ENCODE measurements around the gene BMP4.
"Not testable (repeated sequence)": the region's sequence is repeated elsewhere in the genome, so short reads cannot be mapped to it uniquely, and the experiment has no call there.

The BMP4 gene
- total RNA-seq, result 0 to 0.54 (median 0.07) reads per million in 3 experiments

- DNase-seq, result no peak
Measured at GRCh38 chr14:53956427-53957201, at the start of gene BMP4. TSS of gene BMP4 (minus strand) at chr14:53956825. CDS start at chr14:53952222, 4,603 bp downstream.

DNA sequence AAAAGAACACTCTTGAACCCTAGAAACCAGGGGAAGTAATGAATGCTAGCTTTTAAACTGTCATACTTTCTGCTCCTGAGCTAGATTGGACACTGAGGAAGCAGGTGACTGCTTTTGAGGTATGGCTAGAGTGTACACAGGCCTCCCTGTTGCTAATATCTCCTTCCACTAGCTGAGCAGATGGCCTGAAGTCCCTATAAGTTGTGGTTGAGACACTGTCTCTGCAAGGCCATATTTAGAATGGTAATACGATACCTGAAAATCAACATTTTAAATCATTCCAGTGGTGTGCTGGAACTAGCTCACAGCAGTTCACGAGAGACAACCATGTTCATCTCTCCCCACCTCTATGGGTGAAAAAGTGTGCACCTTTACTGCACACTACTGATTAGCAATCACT, 46.4 kb upstream of the BMP4 start:
- DNase-seq, result no peak

DNA sequence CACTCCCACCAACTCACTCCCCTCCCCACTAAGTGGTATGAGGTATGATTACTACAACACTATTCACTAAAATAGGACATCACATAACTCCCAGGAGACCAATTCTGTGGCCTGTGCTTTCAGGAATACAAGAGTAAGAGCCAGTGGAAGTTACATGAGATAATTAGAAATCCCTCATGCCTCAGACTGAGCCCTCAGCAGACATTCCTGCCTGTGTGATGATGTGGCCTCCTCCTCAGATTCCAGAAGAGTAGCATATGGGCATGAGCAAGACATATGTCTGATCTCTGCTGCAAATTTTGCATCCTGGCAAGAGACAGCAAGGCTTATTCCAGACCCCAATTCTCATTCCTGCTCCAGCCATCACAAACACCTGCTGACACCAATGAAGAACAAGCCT, 46.0 kb upstream of the BMP4 start:
- no peak for DNase-seq

GRCh38 chr14:54001189-54001878, 44.7 kb upstream of the BMP4 start:
- no peak for DNase-seq

DNA sequence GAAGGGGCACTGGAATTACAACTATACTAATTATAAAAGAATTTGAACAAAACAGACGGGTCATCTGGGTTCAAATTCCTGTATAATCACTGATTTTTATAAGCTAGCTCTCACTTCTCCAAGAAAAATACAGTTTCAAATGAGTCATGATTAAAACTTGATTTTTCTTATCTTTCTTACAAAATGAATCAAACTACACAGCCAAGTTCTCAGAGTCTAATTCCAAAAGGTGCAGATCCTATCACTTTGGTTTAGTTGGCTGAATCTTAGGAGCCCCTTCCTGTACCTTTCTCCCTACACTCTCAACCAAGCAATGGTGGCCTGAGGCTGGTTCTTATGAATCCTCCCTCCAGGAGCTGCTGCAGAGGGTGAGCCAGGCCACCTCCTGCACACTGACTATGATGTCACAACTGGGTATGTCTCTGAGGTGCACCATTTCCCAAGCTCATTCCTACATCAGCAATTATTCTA, 43.8 kb upstream of the BMP4 start:
- no peak for DNase-seq

DNA sequence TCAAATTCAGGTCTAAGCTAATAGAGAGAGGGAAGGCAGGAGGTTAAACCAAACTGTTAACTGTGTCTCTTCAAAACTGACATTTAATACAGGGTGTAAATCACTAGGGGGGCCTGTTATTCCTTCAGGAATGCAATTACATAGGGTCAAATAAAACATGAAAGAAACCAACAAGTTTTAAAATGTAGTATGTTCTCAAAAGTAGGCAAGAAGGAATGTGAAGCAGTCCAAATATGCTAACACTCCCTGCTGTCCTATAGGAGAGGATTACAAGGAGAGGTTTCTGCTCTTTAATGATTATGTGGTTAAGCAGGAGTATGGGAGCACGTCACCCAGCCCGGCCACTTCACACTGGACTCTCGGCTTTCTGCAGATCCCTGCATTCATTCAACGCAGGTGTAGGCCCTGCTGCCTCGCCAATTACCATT, 42.5 kb upstream of the BMP4 start:
- DNase-seq, result no peak

DNA sequence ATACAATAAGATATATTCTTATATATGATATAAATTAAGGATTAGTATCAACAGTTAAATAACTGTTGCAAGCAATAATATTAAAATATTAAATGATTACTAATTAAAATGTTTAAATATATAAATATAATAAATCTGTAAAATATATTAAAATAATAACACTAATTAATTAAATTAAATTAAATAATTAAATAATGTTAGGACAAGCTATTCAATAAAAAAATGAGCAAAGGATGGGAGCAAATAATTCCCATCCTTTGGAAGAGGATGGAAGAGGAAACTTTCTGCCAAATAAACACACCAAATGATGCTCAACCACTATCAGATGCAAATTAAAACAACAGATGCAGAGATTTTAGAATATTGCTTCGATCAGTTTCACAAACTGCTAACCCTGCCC, 39.4 kb upstream of the BMP4 start:
- no peak for DNase-seq

DNA sequence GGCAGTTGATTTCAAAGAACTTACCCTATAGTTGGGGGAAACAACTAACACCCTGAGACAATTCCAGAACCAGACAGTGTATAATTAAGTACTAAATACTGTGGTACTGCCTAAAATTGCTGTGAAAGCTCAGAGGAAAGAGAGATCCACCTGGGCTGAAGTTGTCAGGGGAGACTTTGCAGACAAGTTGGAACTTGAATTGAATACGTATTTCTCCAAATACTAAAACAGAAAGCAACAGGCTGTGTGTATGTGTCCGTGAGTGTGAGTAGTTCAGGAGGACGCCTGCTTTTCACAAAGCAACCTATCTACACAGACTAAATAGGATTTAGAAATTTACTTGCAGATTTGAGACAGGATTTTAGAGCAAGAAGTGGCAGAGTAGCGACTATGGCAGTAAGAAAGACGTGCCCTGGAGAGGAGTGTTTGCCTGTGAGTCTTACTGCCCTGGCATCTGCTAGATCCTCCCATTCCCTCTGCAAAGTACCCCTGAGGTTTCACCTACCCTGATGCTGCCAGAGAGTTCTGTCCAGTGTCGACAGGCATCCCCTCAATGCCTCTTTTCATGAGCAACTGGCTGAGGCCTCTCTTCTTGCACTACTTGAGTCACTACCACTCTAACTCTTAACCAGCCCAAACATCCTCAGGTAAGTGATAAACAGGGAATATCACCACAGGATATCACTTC, 37.4 kb upstream of the BMP4 start:
- no peak for DNase-seq

GRCh38 chr14:53990978-53991377, 34.4 kb upstream of the BMP4 start:
- DNase-seq, result no peak

DNA sequence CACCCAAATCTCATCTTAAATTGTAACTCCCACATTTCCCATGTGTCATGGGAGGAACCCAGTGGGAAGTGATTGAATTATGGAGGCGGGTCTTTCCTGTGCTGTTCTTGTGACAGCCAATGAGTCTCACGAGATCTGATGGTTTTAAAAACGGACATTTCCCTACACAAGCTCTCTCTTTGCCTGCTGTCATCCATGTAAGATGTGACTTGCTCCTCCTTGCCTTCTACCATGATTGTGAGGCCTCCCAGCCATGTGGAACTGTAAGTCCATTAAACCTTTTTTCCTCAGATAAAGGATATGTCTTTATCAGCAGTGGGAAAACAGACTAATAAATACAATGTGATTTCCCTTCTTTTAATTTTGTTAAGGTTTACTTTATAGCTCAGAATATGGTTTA, 30.1 kb upstream of the BMP4 start:
- not testable (repeated sequence) for DNase-seq

- not testable (repeated sequence) for DNase-seq
Measured at GRCh38 chr14:53984958-53985357, 28.3 kb upstream of the BMP4 start.

GRCh38 chr14:53983112-53983511, 26.5 kb upstream of the BMP4 start:
- DNase-seq, result no peak

DNA sequence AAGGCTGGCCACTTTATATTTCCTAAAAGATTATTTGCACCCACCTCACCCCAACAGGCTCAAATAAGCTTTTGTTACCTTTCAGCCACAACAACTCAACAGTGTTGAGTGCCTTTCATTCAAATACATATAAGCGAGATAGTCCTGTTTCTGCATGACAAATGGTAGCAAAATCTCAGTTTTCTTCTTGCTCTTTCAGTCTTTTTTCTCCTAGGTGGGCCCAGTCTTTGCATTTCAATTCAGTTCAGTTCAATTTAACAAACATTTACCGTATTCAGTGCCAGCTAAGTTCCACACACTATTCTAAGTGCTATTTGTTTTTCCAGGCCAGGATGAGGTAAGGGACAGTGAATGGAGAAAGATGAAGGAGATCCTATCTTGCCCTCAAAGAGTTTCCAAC, 25.9 kb upstream of the BMP4 start:
- DNase-seq, result no peak

DNA sequence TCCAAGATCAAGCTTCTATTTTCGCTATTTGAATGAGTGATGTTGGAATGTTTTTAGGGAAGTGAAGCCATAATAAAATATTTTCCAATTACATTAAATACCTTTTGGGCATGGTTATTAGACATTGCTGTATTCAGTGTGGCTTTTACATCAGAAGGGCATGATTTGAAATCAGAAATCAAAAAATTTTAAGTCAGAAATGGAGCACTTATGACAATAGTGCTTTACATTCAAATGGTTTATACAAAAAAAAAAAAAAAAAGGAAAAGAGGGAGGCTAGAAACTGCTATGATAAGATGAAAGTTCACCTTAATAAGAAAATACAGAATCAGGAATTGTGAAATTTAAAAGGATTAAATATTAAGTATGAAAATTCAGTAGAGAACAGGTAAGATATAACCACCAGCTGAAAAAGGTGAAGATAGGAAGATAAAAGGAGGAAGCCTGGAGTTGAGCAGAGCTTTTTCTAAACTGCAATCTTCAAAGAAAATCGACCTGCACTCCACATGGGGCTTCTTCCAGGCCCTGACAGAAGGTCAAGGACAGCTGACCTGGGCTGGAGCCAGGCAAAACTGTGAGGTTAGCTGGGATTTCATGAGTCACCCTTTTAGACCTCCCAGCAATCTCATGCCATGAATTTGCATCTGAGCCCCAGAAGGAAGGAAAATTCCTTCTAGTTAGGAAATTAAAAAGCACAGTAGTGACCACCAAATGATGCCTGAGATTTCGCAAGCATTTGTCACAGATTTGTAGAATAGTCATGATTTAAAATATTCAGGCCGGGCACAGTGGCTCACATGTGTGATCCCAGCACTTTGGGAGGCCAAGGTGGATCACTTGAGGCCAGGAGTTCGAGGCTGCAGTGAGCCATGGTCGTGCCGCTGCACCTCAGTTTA, 23.4 kb upstream of the BMP4 start:
- no peak for DNase-seq

GRCh38 chr14:53979113-53979681, 22.6 kb upstream of the BMP4 start:
- DNase-seq, result no peak

- no peak for DNase-seq
Measured at GRCh38 chr14:53978194-53978593, 21.6 kb upstream of the BMP4 start.

DNA sequence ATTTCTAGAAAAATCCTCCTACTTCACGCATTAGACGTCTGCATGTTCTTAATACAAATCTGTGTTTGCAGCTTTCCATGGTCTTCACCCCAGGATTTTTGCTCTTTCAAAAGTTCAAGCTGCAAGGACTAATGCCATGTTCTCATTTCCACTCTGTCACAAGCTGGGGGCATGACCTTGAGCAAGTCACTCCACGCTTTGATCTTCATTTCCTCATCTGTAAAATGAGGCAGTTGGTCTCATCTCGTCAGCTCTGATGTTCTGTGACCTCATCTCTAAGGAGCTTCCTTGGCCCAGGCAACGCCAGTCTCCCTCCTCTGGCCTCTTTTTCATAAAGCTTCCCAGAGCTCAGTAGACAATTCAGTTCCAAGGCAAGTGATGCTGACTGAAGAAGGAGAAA, 18.8 kb upstream of the BMP4 start:
- DNase-seq, result no peak

GRCh38 chr14:53971521-53971920, 14.9 kb upstream of the BMP4 start:
- DNase-seq, result no peak

- no peak for DNase-seq
Measured at GRCh38 chr14:53969326-53969725, 12.7 kb upstream of the BMP4 start.

DNA sequence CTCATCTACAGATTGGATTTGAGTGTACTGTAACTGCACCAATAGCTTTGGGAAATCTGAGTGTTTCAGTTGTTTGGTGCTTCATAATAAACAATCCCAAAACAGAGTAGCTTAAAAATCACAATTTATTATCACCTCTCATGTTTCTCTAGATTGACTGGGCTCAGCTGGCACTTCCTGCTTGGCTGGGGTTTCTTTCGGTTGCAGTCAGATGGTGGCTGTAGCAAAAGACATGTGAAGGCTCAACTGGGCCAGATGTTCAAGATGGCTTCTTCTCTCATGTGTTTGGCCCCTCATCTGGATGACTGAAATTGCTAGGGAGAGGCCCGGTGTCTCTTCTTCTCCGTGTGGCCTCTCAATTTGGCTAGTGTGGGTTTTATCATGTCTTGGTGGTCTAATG, 12.1 kb upstream of the BMP4 start:
- no peak for DNase-seq

DNA sequence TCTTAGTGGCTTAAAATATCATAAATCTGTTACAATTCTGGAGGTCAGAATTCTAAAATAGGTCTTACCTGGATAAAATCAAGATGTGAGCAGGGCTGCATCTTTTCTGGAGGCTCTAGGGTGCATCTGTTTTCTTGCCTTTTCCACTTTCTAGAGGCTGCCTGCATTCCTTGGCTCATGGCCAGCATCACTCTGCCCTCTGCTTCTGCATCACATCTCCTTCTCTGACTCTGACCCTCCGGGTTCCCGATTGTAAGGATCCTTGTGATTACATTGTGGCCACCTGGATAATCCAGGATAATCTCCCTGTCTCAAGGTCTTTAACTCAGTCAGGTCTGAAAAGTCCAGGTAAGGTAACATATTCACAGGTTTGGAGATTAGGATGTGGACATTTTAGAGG, 11.0 kb upstream of the BMP4 start:
- DNase-seq, result no peak

DNA sequence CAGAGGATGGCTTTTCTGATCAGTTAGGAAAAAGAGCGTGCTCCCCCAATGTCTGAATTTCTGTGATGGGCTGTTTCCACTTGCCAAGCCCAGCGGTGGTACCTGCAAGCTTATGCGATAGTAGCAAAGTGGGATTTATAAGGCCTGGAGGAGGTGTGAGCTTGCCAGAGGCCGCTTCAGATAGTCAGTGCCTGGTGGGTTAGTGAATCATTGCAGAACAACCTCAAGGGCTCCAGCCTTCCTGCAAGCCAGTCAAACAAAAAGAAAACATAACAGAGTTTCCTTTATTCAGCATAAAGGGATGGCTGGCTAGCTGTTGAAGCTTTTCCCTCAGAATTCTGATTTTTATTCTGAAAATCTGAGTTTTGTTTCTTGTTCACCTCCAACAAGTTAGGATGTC, 7.6 kb upstream of the BMP4 start:
- no peak for DNase-seq
